Measurements from ENCODE around the gene OSCP1.

DNA sequence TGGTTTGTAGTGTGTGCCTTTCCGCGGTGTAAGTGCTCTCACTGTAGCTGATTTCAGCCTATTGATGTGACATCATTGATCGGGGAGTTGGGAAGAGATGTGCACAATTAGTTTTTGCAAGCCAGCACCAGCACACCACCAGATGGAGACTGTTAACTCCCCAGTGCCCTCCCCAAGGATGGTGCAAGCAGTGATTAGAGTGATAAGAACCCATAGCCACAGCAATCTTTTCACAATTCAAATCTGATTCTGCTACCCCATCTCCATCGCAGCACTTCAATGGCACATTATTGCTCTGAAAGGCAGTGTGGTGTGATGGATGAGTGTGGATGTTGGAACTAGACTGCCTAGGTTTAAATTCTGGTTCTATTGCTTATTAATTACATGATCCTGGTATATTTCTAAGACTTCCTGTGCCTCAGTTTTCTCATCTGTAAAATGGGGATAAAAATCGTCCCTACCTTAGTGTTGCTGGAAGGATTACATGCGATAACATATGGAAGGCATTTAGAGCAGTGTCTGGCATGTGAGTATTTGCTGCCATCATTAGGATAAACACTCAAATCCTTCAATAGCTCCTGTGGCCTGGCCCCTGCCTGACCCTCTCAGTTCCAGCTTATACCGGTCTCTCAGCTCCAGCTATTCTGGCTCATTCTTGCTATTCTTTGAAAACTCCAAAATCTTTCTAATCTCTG lies 25.8 kb upstream of the OSCP1 start:
- TF ChIP-seq POLR2A (IDR thresholded peaks at IDR 0.05; ENCODE audit: extremely low read depth, insufficient read length) = no peak
- TF ChIP-seq, protein P1, sequence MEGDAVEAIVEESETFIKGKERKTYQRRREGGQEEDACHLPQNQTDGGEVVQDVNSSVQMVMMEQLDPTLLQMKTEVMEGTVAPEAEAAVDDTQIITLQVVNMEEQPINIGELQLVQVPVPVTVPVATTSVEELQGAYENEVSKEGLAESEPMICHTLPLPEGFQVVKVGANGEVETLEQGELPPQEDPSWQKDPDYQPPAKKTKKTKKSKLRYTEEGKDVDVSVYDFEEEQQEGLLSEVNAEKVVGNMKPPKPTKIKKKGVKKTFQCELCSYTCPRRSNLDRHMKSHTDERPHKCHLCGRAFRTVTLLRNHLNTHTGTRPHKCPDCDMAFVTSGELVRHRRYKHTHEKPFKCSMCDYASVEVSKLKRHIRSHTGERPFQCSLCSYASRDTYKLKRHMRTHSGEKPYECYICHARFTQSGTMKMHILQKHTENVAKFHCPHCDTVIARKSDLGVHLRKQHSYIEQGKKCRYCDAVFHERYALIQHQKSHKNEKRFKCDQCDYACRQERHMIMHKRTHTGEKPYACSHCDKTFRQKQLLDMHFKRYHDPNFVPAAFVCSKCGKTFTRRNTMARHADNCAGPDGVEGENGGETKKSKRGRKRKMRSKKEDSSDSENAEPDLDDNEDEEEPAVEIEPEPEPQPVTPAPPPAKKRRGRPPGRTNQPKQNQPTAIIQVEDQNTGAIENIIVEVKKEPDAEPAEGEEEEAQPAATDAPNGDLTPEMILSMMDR (IDR thresholded peaks at IDR 0.05; ENCODE audit: low read depth, low read length) = no peak
